ENCODE results near the gene A2M. TPM values are rescaled to one million over a fixed set of nuclear protein-coding genes. Genes with fewer than 3 reads are reported as not detected.
A peak's percentile ranks its signal among the peaks of the same experiment; 100 is the strongest.

Gene A2M
- total and polyA plus RNA-seq, 2 of the 4 experiments (the other 2 are of a cell fraction) = 1.1 to 3.2 TPM

DNA sequence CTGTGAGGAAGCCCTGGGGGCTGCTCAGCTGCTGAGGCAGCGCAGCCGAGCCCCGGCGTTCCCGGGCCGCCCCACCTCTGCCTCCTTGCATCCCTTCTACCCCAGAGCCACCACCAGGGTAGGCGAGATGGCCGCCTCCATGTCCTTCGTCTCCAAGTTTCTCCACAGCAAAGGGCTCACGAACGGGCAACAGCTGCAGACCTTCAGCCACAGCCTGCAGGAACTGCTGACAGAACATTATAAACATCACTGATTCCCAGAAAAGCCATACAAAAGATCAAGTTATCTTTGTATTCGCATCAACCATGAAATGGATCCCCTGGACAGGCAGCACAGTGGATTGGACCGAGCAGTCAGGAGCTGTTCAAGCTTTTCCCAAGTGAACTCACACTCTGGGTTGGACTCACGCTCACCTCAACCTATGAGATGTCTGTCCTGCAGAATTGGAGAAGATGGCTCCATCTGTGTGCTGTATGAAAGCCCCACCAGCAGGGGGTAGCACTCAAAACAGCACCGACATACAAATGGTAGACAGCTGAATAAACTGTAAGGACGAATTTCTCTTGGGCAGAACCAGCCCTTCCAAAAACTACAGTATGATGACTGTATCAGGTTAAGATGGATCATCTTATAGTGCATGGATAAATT, 19.4 kb upstream of the A2M start:
- Histone ChIP-seq H2AK9ac (replicated peaks; ENCODE audit: low read depth, low read length, poor library complexity) (no peak overlapping the region), H3K56ac (ENCODE audit: extremely low read depth, insufficient read depth, low read length) (no peak overlapping the region), H3K27ac (ENCODE audit: insufficient read depth, low read length) (peak overlapping the region; percentile 84; the same call in 1 of the 2 replicates), H3K23ac (ENCODE audit: low read depth, low read length) (no peak overlapping the region), H2BK5ac (ENCODE audit: low read depth, low read length, poor library complexity, severe bottlenecking) (no peak overlapping the region), H3K9me1 (ENCODE audit: insufficient read depth, low read length) (no peaks in the 10 kb centered on the region), H3K14ac (replicated peaks; ENCODE audit: low read depth, low read length) (no peak overlapping the region), H4K5ac (ENCODE audit: low read depth, low read length) (peak overlapping the region; percentile 73; the same call in 1 of the 2 replicates), H4K91ac (ENCODE audit: insufficient read depth, low read depth, low read length) (no peak overlapping the region; the same call in 1 of the 2 replicates), H3K9me3 (ENCODE audit: control insufficient read depth, insufficient read depth, low read length) (no peaks in the 10 kb centered on the region), H4K20me1 (ENCODE audit: insufficient read depth, low read length) (no peaks in the 10 kb centered on the region), H2AFZ (replicated peaks; ENCODE audit: low read length, poor library complexity) (peak overlapping the region; percentile 56), H3K4ac (ENCODE audit: low read depth, low read length) (no peak overlapping the region), H3K18ac (ENCODE audit: low read depth, low read length) (peak overlapping the region; percentile 80; the same call in 1 of the 2 replicates), H3K4me1 (ENCODE audit: control insufficient read depth, insufficient read depth, low read length) (peaks cover 5% of the 10 kb centered on the region; the same call in 1 of the 2 replicates), H2BK20ac (ENCODE audit: low read depth, low read length) (no peak overlapping the region), H2BK15ac (ENCODE audit: low read depth, low read length) (no peak overlapping the region), H2AK5ac (ENCODE audit: low read depth, low read length) (no peak overlapping the region), H3K4me2 (ENCODE audit: low read depth, low read length) (peak overlapping the region; percentile 25; the same call in 1 of the 2 replicates), H2BK120ac (ENCODE audit: low read depth, low read length) (no peak overlapping the region), H4K8ac (ENCODE audit: low read depth in 2 of 2, low read length in 2 of 2) (no peak overlapping the region), H3K9ac (ENCODE audit: low read depth, low read length) (no peak overlapping the region), H3K36me3 (ENCODE audit: control insufficient read depth, insufficient read depth, low read length) (no peaks in the 10 kb centered on the region), H3K27me3 (ENCODE audit: control insufficient read depth, insufficient read depth, low read length) (no peaks in the 10 kb centered on the region), H3K79me1 (ENCODE audit: low read depth in 1 of 2, low read length in 2 of 2) (no peaks in the 10 kb centered on the region), H3K4me3 (ENCODE audit: insufficient read depth, low read depth, low read length) (no peak overlapping the region)
- no TSS peak for BruUV-seq (replicated peaks)
- 0% methylated on average over 1 of the region's 16 CpGs; no CpG with 5 or more reads in 1 of the 2 experiments for WGBS, 2 experiments (ENCODE audit: extremely low coverage in 2 of 2, insufficient read length in 1 of 2)
- POLR2A ChIA-PET (ENCODE audit: unreplicated experiment) = no interaction called here
- in situ Hi-C loops (cut with MboI; ENCODE audit: low sequenced_read_pairs) (no loop called here), dilution Hi-C loops (cut with HindIII; ENCODE audit: low sequenced_read_pairs, unreplicated experiment) (no loop called here), intact Hi-C loops (cut with micrococcal nuclease) (no loop called here)
- DNase-seq = peak; percentile 3
- CTCF ChIA-PET = interaction anchor here (1.0 to 1.8 kb wide), 2 partner anchors 14 to 33 kb away, joined by 3 read pairs; no protein-coding TSS in a partner anchor
- peak; percentile 48 for ATAC-seq (ENCODE audit: low read depth)
- TF ChIP-seq CHD1 (IDR thresholded peaks at IDR 0.05; ENCODE audit: low read depth, low read length) (no peak), FOS (IDR thresholded peaks at IDR 0.05; ENCODE audit: low read depth, low read length) (no peak), MXI1 (IDR thresholded peaks at IDR 0.05; ENCODE audit: borderline replicate concordance, low read depth, low read length) (no peak), RFX5 (IDR thresholded peaks at IDR 0.05; ENCODE audit: low read depth, low read length) (no peak), BHLHE40 (IDR thresholded peaks at IDR 0.05; ENCODE audit: low read depth, low read length) (no peak), RCOR1 (IDR thresholded peaks at IDR 0.05; ENCODE audit: insufficient replicate concordance, low read length) (no peak), USF2 (IDR thresholded peaks at IDR 0.05; ENCODE audit: low read depth, low read length) (no peak), CTCF (conservative IDR thresholded peaks at IDR 0.05; ENCODE audit: low read depth, low read length) (no peak), MAFK (IDR thresholded peaks at IDR 0.05; ENCODE audit: low read depth, low read length) (no peak), MAZ (IDR thresholded peaks at IDR 0.05; ENCODE audit: borderline replicate concordance, low read depth, low read length) (no peak), RAD21 (IDR thresholded peaks at IDR 0.05; ENCODE audit: low read length) (no peak), POLR2A (IDR thresholded peaks at IDR 0.05; ENCODE audit: low read depth, low read length) (no peak), CEBPB (IDR thresholded peaks at IDR 0.05; ENCODE audit: low read depth, low read length) (no peak), SMC3 (IDR thresholded peaks at IDR 0.05; ENCODE audit: low read depth, low read length) (no peak)
- TF ChIP-seq, protein P1, sequence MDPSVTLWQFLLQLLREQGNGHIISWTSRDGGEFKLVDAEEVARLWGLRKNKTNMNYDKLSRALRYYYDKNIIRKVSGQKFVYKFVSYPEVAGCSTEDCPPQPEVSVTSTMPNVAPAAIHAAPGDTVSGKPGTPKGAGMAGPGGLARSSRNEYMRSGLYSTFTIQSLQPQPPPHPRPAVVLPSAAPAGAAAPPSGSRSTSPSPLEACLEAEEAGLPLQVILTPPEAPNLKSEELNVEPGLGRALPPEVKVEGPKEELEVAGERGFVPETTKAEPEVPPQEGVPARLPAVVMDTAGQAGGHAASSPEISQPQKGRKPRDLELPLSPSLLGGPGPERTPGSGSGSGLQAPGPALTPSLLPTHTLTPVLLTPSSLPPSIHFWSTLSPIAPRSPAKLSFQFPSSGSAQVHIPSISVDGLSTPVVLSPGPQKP (IDR thresholded peaks at IDR 0.05; ENCODE audit: borderline replicate concordance, low read depth, low read length) = no peak
